ENCODE data around the gene SIPA1L3.

DNA sequence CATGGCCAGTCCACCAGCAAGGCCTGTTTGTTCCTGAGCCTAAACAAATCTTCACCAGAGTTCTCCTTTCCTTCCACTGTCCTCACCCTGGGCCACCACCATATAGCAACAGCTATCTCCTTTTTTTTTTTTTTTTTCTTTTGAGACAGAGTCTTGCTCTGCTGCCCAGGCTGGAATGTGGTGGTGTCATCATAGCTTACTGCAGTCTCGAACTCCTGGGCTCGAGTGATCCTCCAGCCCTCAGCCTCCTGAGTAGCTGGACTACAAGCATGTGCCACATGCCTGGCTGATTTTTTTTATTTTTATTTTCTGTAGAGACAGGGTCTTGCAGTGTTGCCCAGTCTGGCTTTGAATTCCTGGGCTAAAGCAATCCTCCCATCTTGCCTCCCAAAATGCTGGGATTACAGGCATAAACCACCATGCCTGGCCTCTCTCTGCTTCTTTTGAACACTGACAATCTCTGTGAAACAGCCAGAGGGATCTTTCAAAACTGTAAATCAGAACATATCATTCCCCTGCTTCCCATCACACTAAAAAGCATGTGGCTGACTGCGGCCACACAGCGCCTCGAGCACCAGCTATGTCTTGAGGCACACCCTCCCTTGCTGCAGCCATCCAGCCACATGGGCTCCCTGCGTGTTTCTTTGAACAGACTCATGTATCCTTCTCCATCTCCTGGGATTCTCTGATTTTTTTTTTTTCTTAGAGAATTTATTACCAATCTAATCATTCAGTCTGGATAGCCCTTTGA is 110.6 kb downstream of the SIPA1L3 start:
- TF ChIP-seq FOXM1 (IDR thresholded peaks at IDR 0.05; ENCODE audit: borderline replicate concordance, low read depth) (no peak), YY1 (IDR thresholded peaks at IDR 0.05; ENCODE audit: low read depth) (no peak), EGR1 (IDR thresholded peaks at IDR 0.05) (no peak), TAF1 (IDR thresholded peaks at IDR 0.05; ENCODE audit: low read depth) (no peak), NFIC (IDR thresholded peaks at IDR 0.05) (no peak), EP300 (IDR thresholded peaks at IDR 0.05; ENCODE audit: borderline replicate concordance) (no peak), TCF12 (IDR thresholded peaks at IDR 0.05; ENCODE audit: low read depth) (no peak), RAD21 (IDR thresholded peaks at IDR 0.05; ENCODE audit: low read depth) (no peak), CREB1 (IDR thresholded peaks at IDR 0.05; ENCODE audit: low read depth) (no peak), CEBPB (IDR thresholded peaks at IDR 0.05) (no peak), ZBTB7A (IDR thresholded peaks at IDR 0.05; ENCODE audit: low read depth) (no peak)
- TF ChIP-seq, protein P1, sequence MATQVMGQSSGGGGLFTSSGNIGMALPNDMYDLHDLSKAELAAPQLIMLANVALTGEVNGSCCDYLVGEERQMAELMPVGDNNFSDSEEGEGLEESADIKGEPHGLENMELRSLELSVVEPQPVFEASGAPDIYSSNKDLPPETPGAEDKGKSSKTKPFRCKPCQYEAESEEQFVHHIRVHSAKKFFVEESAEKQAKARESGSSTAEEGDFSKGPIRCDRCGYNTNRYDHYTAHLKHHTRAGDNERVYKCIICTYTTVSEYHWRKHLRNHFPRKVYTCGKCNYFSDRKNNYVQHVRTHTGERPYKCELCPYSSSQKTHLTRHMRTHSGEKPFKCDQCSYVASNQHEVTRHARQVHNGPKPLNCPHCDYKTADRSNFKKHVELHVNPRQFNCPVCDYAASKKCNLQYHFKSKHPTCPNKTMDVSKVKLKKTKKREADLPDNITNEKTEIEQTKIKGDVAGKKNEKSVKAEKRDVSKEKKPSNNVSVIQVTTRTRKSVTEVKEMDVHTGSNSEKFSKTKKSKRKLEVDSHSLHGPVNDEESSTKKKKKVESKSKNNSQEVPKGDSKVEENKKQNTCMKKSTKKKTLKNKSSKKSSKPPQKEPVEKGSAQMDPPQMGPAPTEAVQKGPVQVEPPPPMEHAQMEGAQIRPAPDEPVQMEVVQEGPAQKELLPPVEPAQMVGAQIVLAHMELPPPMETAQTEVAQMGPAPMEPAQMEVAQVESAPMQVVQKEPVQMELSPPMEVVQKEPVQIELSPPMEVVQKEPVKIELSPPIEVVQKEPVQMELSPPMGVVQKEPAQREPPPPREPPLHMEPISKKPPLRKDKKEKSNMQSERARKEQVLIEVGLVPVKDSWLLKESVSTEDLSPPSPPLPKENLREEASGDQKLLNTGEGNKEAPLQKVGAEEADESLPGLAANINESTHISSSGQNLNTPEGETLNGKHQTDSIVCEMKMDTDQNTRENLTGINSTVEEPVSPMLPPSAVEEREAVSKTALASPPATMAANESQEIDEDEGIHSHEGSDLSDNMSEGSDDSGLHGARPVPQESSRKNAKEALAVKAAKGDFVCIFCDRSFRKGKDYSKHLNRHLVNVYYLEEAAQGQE (IDR thresholded peaks at IDR 0.05; ENCODE audit: low read depth) = no peak
- TF ChIP-seq, protein P2, sequence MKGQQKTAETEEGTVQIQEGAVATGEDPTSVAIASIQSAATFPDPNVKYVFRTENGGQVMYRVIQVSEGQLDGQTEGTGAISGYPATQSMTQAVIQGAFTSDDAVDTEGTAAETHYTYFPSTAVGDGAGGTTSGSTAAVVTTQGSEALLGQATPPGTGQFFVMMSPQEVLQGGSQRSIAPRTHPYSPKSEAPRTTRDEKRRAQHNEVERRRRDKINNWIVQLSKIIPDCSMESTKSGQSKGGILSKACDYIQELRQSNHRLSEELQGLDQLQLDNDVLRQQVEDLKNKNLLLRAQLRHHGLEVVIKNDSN (IDR thresholded peaks at IDR 0.05) = no peak
- TF ChIP-seq, protein P3, sequence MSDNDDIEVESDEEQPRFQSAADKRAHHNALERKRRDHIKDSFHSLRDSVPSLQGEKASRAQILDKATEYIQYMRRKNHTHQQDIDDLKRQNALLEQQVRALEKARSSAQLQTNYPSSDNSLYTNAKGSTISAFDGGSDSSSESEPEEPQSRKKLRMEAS (IDR thresholded peaks at IDR 0.05) = no peak

Data from Ishikawa (cell line).